ENCODE results near the gene TAF1L. TPM values are rescaled to one million over a fixed set of nuclear protein-coding genes. Genes with fewer than 3 reads are reported as not detected.
A peak's percentile ranks its signal among the peaks of the same experiment; 100 is the strongest.

TAF1L gene
- total RNA-seq, 1 experiment from 2014 or later = not detected

- peak in 1 of 2 experiments; percentile 7 for DNase-seq
- Mint-ChIP-seq H3K4me3 (ENCODE audit: unreplicated experiment) (no peak overlapping the region), H3K9me3 (ENCODE audit: unreplicated experiment) (no peaks in the 10 kb centered on the region), H3K27me3 (ENCODE audit: insufficient read depth, unreplicated experiment) (no peaks in the 10 kb centered on the region), H3K36me3 (ENCODE audit: insufficient read depth, unreplicated experiment) (no peaks in the 10 kb centered on the region), H3K27ac (ENCODE audit: unreplicated experiment) (no peak overlapping the region), H3K4me1 (ENCODE audit: low read depth, unreplicated experiment) (no peaks in the 10 kb centered on the region)
- no peak overlapping the region for H3K4me3 ChIP-seq (ENCODE audit: low read depth, low read length)
- H3K4me1 ChIP-seq = no peaks in the 10 kb centered on the region
- no peaks in the 10 kb centered on the region for H3K36me3 ChIP-seq (ENCODE audit: control insufficient read depth, insufficient read depth, low read length)
- no TSS peak for BruUV-seq (replicated peaks)
- H3K27me3 ChIP-seq (replicated peaks; ENCODE audit: control insufficient read depth, insufficient read depth, low read length) = no peaks in the 10 kb centered on the region
- intact Hi-C loops (cut with micrococcal nuclease; ENCODE audit: unreplicated experiment) = no loop called here
- no peaks in the 10 kb centered on the region for H3K9me3 ChIP-seq
- ChIA-PET POLR2A (no interaction called here), CTCF (no interaction called here)
- TF ChIP-seq CTCF (IDR thresholded peaks at IDR 0.05; ENCODE audit: insufficient read depth in 1 of 2, low read depth in 1 of 2, low read length in 1 of 2, severe bottlenecking in 1 of 2, unreplicated experiment in 1 of 2) = no peak
Observed at GRCh38 chr9:32631991-32632390, 3.5 kb downstream of the TAF1L start.

GRCh38 chr9:32627394-32627954, 8.0 kb downstream of the TAF1L start:
- Mint-ChIP-seq H3K27ac (ENCODE audit: unreplicated experiment) (no peak overlapping the region), H3K36me3 (ENCODE audit: insufficient read depth, unreplicated experiment) (no peaks in the 10 kb centered on the region), H3K4me1 (ENCODE audit: low read depth, unreplicated experiment) (no peaks in the 10 kb centered on the region), H3K9me3 (ENCODE audit: unreplicated experiment) (no peaks in the 10 kb centered on the region), H3K27me3 (ENCODE audit: insufficient read depth, unreplicated experiment) (no peaks in the 10 kb centered on the region), H3K4me3 (ENCODE audit: unreplicated experiment) (no peak overlapping the region)
- Histone ChIP-seq H3K36me3 (ENCODE audit: control insufficient read depth, insufficient read depth, low read length) (no peaks in the 10 kb centered on the region), H3K4me3 (ENCODE audit: low read depth, low read length) (no peak overlapping the region), H3K9me3 (no peaks in the 10 kb centered on the region), H3K4me1 (no peaks in the 10 kb centered on the region), H3K27me3 (replicated peaks; ENCODE audit: control insufficient read depth, insufficient read depth, low read length) (no peaks in the 10 kb centered on the region)
- POLR2A ChIA-PET = no interaction called here
- TF ChIP-seq CTCF (IDR thresholded peaks at IDR 0.05; ENCODE audit: insufficient read depth in 1 of 2, low read depth in 1 of 2, low read length in 1 of 2, severe bottlenecking in 1 of 2, unreplicated experiment in 1 of 2) = no peak
- CTCF ChIA-PET = no interaction called here
- BruUV-seq (replicated peaks) = no TSS peak
- intact Hi-C loops (cut with micrococcal nuclease; ENCODE audit: unreplicated experiment) = no loop called here
- no peak for DNase-seq

GRCh38 chr9:32625320-32625719, 10.1 kb downstream of the TAF1L start:
- Histone ChIP-seq H3K27me3 (replicated peaks; ENCODE audit: control insufficient read depth, insufficient read depth, low read length) (no peaks in the 10 kb centered on the region), H3K36me3 (ENCODE audit: control insufficient read depth, insufficient read depth, low read length) (no peaks in the 10 kb centered on the region), H3K9me3 (no peaks in the 10 kb centered on the region), H3K4me3 (ENCODE audit: low read depth, low read length) (no peak overlapping the region), H3K4me1 (no peaks in the 10 kb centered on the region)
- Mint-ChIP-seq H3K27ac (ENCODE audit: unreplicated experiment) (no peak overlapping the region), H3K27me3 (ENCODE audit: insufficient read depth, unreplicated experiment) (no peaks in the 10 kb centered on the region), H3K4me1 (ENCODE audit: low read depth, unreplicated experiment) (no peaks in the 10 kb centered on the region), H3K36me3 (ENCODE audit: insufficient read depth, unreplicated experiment) (no peaks in the 10 kb centered on the region), H3K4me3 (ENCODE audit: unreplicated experiment) (no peak overlapping the region), H3K9me3 (ENCODE audit: unreplicated experiment) (no peaks in the 10 kb centered on the region)
- CTCF ChIA-PET = no interaction called here
- no peak for DNase-seq
- POLR2A ChIA-PET = no interaction called here
- no TSS peak for BruUV-seq (replicated peaks)
- intact Hi-C loops (cut with micrococcal nuclease; ENCODE audit: unreplicated experiment) = no loop called here
- TF ChIP-seq CTCF (IDR thresholded peaks at IDR 0.05; ENCODE audit: insufficient read depth in 1 of 2, low read depth in 1 of 2, low read length in 1 of 2, severe bottlenecking in 1 of 2, unreplicated experiment in 1 of 2) = no peak
